ENCODE results near the gene ZFAND5.
A peak's percentile ranks its signal among the peaks of the same experiment; 100 is the strongest.

ZFAND5 gene

GRCh38 chr9:72383978-72384709, 19.1 kb upstream of the ZFAND5 start:
- no peak for TF ChIP-seq CTCF (conservative IDR thresholded peaks at IDR 0.05; ENCODE audit: low read length)
- no peak overlapping the region for H3K4me3 ChIP-seq (ENCODE audit: low read length)
- DNase-seq (ENCODE audit: low read depth), result peak; percentile 93

DNA sequence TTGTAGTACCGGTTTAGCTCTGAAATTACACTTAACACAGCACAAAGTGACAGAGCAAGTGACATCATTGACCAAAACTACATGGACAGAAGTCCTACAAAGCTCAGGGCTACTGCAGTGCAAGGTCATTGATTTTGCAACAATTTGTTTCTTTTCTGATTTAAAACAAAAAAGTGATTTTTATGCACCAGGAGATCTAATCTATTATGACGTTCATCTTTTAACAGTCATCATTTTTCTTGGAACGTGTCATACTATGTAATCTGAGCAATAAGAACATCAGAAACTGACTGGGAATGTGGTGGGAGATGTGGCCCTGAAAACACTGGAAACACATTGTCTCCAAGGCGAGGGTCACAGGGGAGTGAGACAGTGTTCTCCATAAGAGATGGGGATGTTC, 17.4 kb upstream of the ZFAND5 start:
- DNase-seq (ENCODE audit: low read depth), result no peak
- no peak for TF ChIP-seq CTCF (conservative IDR thresholded peaks at IDR 0.05; ENCODE audit: low read length)
- H3K4me3 ChIP-seq (ENCODE audit: low read length), result no peak overlapping the region

DNA sequence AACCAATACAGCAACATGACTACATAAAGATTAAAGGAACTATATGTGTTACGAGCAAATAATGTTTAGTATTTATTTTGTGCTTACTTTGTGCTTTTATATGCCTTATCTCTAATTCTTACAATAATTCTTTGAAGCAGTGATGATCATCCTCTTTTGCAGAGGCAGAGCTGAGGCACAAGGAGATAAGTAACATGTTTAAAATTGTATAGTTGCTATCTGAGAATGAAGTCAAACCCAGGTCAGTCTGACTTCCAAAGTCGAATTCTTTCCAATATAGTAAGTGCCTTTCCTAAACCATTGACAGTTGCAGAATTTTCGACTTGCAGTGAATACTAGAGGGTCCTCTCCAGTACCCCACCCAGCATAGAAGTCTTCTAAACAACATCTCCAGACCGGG, 12.0 kb upstream of the ZFAND5 start:
- no peak for DNase-seq (ENCODE audit: low read depth)
- no peak for TF ChIP-seq CTCF (conservative IDR thresholded peaks at IDR 0.05; ENCODE audit: low read length)
- H3K4me3 ChIP-seq (ENCODE audit: low read length), result no peak overlapping the region

- DNase-seq (ENCODE audit: low read depth), result no peak
- H3K4me3 ChIP-seq (ENCODE audit: low read length), result no peak overlapping the region
- TF ChIP-seq CTCF (conservative IDR thresholded peaks at IDR 0.05; ENCODE audit: low read length), result no peak
Observed at GRCh38 chr9:72371151-72371550, 6.1 kb upstream of the ZFAND5 start.

- DNase-seq (ENCODE audit: low read depth), result peak; percentile 87
- H3K4me3 ChIP-seq (ENCODE audit: low read length), result peak overlapping the region; percentile 67
Observed at GRCh38 chr9:72365525-72366256, 683 bp upstream of the ZFAND5 start.

GRCh38 chr9:72363908-72364678, 915 bp downstream of the ZFAND5 start:
- TF ChIP-seq CTCF (conservative IDR thresholded peaks at IDR 0.05; ENCODE audit: low read length), result no peak
- peak overlapping the region; percentile 87 for H3K4me3 ChIP-seq (ENCODE audit: low read length)
- peak; percentile 64 for DNase-seq (ENCODE audit: low read depth)

More at GRCh38 chr9:72365525-72366256, 683 bp upstream of the ZFAND5 start:
- peak; percentile 31; the same call in 1 of the 2 replicates for TF ChIP-seq CTCF (conservative IDR thresholded peaks at IDR 0.05; ENCODE audit: low read length)
